ENCODE results near the gene FUCA1.
"Not testable (repeated sequence)": the region's sequence is repeated elsewhere in the genome, so short reads cannot be mapped to it uniquely, and the experiment has no call there.

Gene FUCA1

DNA sequence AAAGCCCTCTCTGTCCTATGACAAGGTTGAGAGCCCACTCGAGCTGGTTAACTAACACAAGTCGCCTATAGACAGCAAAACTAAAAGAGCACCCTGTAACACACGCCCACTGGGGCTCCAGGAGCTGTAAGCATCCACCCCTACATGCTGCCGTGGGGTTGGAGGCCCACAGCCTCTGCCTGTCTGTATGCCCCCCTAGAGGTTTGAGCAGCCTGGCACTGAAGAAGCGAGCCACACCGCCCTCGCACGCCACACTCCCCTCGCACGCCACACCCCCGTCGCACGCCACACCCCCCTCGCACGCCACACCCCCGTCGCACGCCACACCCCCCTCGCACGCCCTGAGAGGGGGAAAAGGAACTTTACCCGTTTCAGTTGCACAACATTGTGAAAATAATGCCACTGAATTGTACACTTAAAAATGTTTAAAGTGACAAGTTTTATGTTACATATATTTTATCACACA lies 29.7 kb downstream of the FUCA1 start:
- peak; percentile 50 for DNase-seq (ENCODE audit: low read depth, low spot score)

DNA sequence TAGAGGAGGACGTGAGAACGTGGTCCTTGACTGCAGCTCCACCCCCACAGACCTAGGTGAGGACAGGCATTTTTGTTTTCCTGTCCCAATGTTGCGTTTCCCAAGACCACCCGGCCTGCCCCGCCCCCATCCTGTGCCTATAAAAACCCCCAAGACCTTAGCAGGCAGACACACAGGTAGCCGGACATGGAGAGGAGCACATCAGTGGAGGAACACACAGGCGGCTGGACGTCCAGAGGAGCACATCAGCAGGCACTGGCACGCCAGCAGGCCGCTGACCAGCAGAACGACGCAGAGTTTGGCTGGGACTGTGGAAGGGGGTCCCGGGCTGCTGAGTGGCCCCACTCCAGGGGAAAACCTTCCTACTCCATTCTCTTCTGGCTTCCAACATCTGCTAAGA lies 30.2 kb downstream of the FUCA1 start:
- peak; percentile 34 for DNase-seq (ENCODE audit: low read depth, low spot score)

DNA sequence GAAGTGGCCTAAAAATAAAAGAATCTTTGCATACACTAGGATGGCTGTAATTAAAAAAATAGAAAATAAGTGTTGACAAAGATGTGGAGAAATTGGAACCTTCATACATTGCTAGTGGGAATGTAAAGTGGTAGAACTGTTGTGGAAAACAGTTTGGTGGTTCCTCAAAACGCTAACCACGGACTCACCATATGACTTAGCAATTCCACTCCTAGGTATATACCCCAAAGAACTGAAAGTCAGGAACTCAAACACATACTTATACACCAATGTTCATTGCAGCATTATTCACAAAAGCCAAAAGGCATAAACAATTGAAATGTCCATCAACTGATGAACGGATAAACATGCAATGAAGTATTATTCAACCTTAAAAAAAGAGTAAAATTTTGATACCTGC lies 32.1 kb downstream of the FUCA1 start:
- DNase-seq (ENCODE audit: low read depth, low spot score) = no peak

DNA sequence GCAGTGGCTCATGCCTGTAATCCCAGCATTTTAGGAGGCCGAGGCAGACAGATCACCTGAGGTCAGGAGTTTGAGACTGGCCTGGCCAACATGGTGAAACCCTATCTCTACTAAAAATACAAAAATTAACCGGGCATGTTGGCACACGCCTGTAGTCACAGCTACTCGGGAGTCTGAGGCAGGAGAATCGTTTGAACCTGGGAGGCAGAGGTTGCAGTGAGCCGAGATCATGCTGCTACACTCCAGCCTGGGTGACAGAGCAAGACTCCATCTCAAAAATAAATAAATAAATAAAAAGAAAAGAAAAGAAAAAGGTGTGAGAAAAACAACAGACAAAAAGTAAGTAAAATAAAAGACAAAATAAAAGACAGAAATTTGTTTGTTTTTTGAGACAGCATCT lies 33.9 kb downstream of the FUCA1 start:
- DNase-seq (ENCODE audit: low read depth, low spot score) = not testable (repeated sequence)

DNA sequence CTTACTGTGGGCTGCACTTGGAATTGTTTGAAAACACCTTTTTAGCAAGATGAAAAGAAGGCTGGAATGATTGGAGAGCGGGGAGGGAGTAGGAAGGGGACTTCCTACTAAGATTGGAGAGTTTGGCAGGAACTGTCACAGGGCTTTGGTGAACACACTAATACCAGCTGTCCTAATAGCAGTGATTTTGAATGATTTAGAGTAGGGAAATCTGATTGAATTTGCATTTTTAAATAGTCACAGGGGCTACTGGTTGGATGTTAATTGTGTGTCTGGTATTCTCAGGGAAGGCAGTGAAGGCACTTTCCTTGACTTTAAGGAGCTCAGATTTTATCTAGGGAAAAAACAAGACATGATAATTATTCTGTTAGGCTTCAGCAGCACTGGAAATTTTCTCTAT lies 40.4 kb downstream of the FUCA1 start:
- DNase-seq (ENCODE audit: low read depth, low spot score) = no peak

DNA sequence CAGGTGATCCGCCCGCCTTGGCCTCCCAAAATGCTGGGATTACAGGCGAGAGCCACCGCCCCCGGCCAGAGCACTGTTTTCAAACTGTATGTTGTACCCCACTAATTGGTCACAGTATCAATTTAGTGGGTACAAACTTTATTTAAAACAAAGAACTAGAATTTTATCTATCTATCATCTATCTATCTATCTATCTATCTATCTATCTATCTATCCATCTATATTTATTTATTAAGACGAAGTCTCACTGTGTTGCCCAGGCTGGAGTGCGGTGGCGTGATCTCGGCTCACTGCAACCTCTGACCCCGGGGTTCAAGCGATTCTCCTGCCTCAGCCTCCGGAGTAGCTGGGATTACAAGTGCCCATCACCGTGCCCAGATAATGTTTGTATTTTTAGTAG lies 41.5 kb downstream of the FUCA1 start:
- DNase-seq (ENCODE audit: low read depth, low spot score) = not testable (repeated sequence)

DNA sequence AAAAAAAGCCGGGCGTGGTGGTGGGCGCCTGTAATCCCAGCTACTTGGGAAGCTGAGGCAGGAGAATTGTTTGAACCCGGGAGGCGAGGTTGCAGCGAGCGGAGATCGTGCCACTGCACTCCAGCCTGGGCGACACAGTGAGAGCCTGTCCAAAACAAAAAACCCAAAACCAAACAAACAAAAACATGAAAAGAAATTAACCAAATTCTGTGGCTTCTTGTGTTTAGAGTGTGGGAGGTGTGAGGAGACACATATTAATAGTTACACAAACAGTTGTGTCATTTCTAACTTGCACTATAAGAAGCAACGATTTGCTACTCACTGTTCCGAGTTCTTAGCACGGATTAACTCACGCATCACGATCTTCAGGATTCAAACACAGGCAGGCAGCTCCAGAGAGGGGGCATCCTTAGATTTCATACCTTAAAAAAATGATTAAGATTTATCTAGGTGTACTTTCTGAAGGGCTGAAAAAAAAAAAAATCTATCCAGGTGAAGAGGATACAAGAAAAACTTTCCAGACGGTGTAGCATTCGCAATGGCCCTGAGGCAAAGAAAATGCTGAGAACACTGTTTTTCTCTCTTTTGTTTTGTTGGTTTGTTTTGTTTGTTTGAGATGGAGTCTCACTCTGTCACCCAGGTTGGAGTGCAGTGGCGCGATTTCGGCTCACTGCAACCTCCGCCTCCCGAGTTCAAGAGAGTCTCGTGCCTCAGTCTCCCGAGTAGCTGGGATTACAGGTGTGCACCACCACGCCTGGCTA lies 42.1 kb downstream of the FUCA1 start:
- DNase-seq (ENCODE audit: low read depth, low spot score) = peak; percentile 27

DNA sequence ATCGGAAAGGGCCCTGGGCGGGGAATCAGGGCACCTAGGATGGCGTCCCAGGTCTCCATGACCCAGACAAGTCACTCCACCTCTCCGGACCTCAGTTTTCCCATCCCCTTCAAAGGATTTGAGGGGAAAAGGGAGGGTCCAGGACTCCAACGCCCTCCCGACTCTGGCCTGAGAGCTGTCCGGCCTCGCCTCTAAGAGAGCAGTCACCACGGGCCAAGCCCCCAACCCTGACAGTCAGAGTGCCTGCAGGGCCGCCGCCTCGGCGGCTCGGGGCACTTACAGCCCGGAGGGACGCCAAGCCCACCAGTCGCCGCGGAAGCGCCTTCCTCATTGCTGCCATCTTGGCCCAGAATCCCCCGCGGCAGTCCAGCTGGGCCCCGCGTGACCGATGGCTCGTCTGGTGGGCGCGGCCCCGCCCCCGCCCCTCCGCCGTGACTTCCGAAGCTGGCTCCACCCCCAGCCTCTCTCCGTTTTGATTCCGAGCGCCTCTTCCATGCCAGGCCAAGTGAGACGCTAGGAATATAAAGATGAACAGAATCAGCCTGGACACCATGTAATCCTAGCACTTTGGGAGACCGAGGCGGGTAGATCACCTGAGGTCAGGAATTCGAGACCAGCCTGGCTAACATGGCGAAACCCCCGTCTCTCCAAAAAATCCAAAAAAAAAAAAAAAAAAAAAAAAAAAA lies 42.9 kb downstream of the FUCA1 start, which contains the start of gene HMGCL:
TSS of gene HMGCL (minus strand) at position 354 of the 686 bp plus-strand sequence. CDS start at position 340, 14 bp downstream.
- peak; percentile 92 for DNase-seq (ENCODE audit: low read depth, low spot score)

DNA sequence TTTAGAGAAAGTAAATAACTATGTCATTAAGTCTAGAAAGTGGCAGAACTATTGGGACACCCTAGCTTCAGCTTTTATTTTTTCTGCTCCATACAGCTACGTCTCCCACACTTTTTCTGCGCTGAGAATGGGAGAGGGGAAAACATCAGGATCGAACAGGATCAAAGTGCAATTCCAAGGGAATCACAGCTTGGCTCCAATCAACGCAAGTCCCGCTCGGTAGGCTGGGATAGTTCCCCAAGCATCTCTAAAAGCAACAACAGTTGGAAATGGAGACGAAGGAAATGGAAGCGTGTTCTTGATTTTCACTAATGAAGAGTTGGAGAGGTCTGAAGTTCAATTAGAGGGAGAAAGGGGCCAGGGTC lies 43.4 kb downstream of the FUCA1 start:
- no peak for DNase-seq (ENCODE audit: low read depth, low spot score)

DNA sequence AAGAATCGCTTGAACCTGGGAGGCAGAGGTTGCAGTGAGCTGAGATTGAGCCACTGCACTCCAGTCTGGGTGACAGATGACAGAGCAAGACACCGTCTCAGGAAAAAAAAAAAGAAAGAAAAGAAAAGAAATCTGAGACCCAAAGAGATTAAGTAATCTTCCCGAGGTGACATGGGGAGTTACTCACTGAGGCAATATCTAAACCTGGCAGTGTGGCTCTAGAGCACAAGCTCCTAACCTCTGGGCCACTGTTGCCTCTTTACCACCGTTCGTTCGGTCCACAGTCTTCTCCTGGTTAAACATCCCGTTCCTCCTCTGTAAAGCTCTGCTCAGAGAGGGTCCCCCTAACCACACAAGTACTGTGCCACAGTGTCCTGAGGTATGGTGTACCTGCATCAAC lies 44.3 kb downstream of the FUCA1 start:
- no peak for DNase-seq (ENCODE audit: low read depth, low spot score)

DNA sequence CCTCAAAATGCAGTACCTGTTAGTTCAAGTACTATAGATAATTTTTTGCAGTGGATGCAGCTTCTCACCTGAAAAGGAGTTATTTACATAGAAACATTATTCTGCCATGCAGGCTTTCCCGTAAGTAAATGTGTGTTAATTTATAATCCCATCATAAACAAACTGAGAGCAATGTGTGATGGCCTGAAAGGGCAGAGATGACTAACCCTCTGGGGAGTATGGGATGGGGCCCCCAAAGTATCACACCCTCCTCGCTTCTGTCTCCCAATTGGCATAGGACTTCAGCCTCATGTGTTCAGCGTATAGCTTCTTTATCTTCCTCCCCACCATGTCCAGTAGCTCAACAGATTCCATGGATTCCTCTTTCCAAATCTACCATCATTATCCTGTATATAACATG lies 50.5 kb downstream of the FUCA1 start:
- no peak for DNase-seq (ENCODE audit: low read depth, low spot score)

DNA sequence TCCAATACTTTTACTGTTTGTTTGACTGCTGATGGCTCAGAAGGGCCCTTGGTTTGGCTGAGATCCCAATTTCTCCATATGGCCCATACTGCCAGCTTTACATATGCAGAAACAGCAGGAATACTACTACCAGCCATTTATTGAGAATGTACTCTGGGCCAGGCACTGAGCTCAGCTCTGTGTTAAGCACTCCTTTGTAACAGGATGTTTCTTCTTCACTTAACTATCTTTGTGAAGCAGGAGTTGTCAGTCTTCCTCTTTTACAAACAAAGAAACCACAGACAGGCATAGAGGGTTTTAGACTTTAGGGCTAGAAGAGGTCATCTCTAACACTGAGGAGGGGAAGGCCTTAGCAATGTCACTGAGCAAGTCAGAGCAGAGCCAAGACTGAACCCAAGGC lies 51.2 kb downstream of the FUCA1 start:
- DNase-seq (ENCODE audit: low read depth, low spot score) = no peak

DNA sequence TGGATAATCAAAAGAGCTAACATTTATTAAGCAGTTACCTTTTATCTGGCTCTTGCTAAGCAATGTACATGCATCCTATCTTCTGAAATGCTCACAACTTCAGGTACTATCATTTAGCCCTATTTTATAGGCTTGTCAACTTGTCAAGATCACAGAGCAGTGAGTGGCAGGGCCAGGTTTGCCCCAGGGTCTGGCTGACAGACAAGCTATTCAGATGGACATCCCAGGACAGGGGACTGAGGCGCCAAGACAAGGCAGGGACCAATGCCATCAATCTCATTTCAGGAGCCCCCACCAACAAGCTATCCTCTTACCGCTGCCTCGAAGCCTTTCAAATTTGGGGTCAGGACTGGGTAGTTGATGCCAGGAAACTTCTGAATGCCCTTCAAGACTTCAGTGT lies 51.7 kb downstream of the FUCA1 start:
- DNase-seq (ENCODE audit: low read depth, low spot score) = no peak

DNA sequence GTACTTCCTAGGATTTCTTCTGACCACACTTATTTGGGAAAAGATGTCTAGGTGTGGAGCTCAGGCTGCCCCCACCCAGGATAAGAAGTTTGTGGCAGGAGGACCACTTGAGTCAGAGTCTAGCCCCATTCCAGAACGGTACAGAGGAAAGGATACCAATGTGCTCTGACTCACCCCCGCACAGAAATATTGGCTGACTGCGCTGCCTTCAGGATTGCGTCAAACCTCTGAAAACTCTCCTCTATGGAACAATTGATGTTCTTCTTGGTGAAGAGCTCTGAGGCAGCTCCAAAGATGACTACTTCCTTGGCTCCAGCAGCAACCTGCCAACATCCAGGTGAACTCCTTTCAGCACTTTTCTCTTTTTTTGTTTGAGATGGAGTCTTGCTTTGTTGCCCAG lies 54.1 kb downstream of the FUCA1 start:
- no peak for DNase-seq (ENCODE audit: low read depth, low spot score)

DNA sequence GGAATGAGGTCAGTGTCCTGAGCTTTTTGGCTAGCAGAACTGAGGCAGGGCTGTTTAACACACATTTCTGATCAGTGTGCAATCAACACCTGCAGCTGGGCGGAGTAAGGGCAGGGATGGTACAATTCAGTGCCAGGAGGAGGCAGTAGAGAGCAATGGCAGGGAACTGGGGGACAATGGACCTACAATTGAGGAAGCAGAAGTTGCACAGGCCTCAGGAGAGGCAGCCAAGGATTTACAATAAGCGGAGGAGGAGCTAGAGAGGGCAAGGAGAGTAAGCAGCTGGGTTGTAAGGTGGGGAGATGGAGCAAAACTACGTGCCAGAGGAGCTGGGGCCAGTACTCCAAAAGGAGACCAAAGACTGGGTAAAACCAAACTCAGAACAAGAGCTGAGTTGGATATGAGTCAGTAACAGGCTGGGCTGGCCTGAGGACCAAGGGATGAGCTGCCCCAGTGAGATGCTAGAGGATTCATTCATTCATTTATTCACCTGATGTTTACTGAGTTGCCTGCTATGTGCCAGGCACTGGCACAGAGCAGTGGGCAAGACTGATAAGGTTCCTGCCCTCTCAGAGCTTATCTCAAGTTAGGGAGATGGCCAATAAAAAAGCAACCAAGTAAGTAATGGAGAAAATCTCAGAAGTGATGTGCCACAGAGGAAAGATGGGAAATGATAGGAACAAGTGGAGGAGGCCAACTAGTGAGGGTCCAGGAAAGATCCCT lies 57.1 kb downstream of the FUCA1 start:
- DNase-seq (ENCODE audit: low read depth, low spot score) = peak; percentile 77

DNA sequence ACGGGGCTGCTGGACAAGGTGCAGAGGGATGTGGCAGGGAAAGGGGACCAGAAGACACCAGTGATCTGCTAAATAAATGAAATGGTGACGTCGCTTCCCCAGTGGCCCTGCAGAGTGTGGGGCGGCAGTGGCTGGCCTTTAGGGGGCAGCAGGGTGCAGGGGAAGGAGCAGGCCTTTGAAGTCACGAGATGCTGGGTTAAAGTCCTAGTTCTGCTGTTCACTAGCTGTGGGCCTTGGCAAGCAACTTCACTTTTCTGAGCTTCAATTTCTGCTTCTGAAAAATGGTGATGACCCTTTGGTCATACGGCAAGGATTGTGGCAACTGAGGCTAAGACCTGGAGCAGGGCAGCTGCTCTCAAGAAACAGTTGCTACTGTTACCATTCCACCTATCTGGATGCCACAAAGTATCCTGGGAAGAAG lies 58.3 kb downstream of the FUCA1 start:
- DNase-seq (ENCODE audit: low read depth, low spot score) = peak; percentile 89

DNA sequence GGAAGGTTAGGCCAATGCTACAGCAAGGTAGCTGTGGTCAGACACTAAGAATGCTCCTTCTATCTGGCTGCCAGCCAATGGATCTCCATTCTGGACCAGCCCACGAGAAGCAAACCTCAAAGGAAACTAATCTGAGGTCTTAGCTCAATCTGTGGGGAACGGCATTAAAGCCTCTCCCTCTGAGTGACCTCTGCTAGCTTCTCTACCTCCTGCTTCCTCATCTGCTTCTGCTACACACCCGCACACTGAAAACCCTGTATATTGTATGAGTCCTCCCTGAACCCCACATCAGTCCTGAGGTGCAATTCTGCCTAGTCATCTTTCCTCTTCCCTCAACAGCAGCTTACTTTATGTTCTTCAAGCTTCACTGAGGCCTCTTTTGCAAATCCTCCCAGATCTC lies 60.6 kb downstream of the FUCA1 start:
- DNase-seq (ENCODE audit: low read depth, low spot score) = no peak

DNA sequence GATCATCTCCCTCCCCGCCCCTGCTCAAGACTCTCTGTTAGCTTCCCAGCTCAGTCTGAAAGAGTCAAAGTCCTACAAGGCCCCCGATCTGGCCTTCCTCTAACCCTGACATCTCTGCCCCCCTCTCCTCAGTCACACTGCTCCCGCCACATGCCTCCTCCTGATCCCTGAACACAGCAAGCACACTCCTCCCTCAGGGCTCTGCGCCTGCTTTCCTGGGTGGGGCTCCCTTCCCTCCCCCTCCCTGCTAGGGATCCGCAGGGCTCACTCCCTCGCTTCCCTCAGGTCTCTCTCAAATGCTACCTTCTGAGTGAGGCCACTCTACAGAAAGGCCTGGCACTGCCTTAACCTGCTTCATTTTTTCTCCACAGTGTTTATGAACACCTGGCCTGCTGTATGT lies 61.8 kb downstream of the FUCA1 start:
- no peak for DNase-seq (ENCODE audit: low read depth, low spot score)

DNA sequence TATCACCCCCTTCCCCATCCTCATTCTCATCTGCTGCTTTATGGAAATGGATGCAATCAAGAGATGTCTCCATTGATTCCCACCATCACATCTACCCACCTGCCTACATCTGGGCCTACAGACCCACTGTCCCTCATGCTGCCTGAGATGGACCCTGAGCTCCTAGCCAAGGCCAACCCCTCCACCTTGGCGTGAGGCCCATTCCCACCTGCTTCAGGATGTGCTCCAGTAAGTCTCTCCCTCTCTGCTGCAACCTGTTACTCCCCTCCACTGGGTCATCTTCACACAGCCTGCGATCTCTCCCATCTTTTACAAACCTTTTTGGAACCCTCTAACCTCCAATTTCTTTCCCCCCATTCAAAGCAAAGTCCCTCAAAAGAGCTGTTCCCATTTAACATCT lies 63.1 kb downstream of the FUCA1 start:
- DNase-seq (ENCODE audit: low read depth, low spot score) = no peak

DNA sequence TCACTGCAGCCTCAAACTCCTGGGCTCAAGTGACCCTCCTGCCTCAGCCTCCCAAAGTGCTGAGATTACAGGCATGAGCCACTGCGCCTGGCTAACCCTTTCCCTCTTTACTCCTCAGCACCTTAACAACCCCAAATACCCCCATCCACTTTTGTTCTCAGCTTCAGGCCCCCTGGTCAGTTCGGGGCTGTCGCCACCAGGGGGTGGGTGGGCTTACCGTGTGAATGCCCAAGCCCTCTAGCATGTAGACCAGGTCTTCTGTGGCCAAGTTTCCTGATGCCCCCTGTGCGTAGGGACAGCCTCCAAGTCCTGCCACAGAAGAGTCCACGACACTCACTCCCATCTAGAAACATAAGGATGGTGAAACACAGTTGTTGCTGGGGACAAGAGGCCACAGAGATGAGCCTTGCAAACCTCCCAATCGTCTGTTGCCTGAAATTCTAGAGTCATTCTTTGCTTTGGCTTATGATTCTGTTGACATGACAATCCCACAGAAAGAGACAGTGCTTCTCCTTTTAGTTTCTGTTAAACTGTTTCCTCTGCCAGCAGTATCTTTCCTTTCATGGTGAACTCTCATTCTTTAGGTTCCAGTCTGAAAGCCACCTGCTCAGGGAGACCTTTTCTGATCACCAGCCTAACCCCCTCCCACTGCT lies 63.8 kb downstream of the FUCA1 start:
- peak; percentile 44 for DNase-seq (ENCODE audit: low read depth, low spot score)

DNA sequence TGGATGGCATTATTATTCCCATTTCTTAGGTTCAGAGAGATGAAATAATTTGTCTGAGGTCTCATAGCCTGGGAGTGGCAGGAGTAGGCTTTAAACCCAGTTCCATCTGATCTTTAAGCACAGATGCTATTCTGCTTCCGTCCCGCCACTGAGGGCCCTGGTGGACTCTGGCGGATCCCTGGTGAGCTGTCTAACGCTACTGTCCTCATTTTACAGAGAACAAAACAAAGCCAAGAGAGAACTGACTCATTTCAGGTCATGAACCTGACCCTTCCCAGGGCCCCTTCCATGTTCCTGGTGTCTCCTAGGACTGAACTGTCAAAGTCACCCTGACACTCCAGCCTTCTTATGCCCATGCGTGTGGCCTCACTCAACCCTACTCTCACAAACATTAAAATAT lies 64.4 kb downstream of the FUCA1 start:
- DNase-seq (ENCODE audit: low read depth, low spot score) = no peak

DNA sequence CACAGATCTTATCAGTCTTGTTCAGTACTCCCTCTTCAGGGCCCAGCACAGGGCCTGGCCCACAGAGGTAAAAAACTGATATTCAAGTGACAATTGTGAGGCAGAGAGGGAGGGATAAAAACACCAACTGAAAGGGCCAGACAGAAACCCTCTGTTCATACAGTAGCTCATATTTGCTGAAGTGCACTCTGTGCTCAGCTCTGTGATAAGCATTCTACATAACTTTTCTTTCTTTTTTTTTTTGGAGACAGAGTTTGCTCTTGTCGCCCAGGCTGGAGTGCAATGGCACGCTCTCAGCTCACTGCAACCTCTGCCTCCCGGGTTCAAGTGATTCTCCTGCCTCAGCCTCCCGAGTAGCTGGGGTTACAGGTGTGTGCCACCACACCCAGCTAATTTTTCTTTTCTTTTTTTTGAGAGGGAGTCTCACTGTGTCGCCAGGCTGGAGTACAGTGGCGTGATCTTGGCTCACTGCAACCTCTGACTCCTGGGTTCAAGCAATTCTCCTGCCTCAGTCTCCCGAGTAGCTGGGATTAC lies 65.2 kb downstream of the FUCA1 start:
- DNase-seq (ENCODE audit: low read depth, low spot score) = not testable (repeated sequence)

All from ELF-1 (cell line).